ENCODE data around the gene TOM1L1.

TOM1L1 gene

GRCh38 chr17:54968262-54968987 is 67.8 kb downstream of the TOM1L1 start, which contains the start of the genes COX11 and STXBP4 (continued):
- TF ChIP-seq ZBTB8A (tag by site-specific recombination; IDR thresholded peaks at IDR 0.05) (peak; percentile 53), ZNF571 (tag by site-specific recombination; IDR thresholded peaks at IDR 0.05) (no peak), HOXA7 (CRISPR knock-in tag; IDR thresholded peaks at IDR 0.05; ENCODE audit: borderline replicate concordance) (no peak), ZNF324 (tag by site-specific recombination; IDR thresholded peaks at IDR 0.05) (no peak), ZNF580 (tag by site-specific recombination; IDR thresholded peaks at IDR 0.05) (0 out of 2 replicates have a peak, but pooled peaks have one; percentile 27), ZNF23 (tag by site-specific recombination; IDR thresholded peaks at IDR 0.05; ENCODE audit: borderline replicate concordance) (no peak), ZSCAN23 (tag by site-specific recombination; IDR thresholded peaks at IDR 0.05) (no peak), ZNF362 (tag by site-specific recombination; IDR thresholded peaks at IDR 0.05) (no peak), MYNN (tag by site-specific recombination; IDR thresholded peaks at IDR 0.05; ENCODE audit: borderline replicate concordance) (no peak), ZFP41 (tag by site-specific recombination; IDR thresholded peaks at IDR 0.05; ENCODE audit: borderline replicate concordance) (no peak), ZSCAN4 (tag by site-specific recombination; IDR thresholded peaks at IDR 0.05) (no peak), BCL6B (tag by site-specific recombination; IDR thresholded peaks at IDR 0.05) (no peak), ZNF311 (tag by site-specific recombination; IDR thresholded peaks at IDR 0.05; ENCODE audit: borderline replicate concordance) (no peak), ZNF426 (tag by site-specific recombination; IDR thresholded peaks at IDR 0.05) (no peak), ZNF548 (tag by site-specific recombination; IDR thresholded peaks at IDR 0.05) (no peak), HOXC10 (CRISPR knock-in tag; IDR thresholded peaks at IDR 0.05) (no peak), MEIS1 (CRISPR knock-in tag; IDR thresholded peaks at IDR 0.05; ENCODE audit: borderline replicate concordance) (no peak), ZBTB26 (tag by site-specific recombination; optimal IDR thresholded peaks at IDR 0.05) (peak; percentile 51), ZNF670 (tag by site-specific recombination; IDR thresholded peaks at IDR 0.05; ENCODE audit: low read depth) (no peak), ZNF629 (tag by site-specific recombination; IDR thresholded peaks at IDR 0.05) (peak; percentile 45), ZNF776 (tag by site-specific recombination; IDR thresholded peaks at IDR 0.05; ENCODE audit: borderline replicate concordance) (no peak), REPIN1 (tag by site-specific recombination; IDR thresholded peaks at IDR 0.05; ENCODE audit: low read depth) (no peak), ZNF530 (tag by site-specific recombination; IDR thresholded peaks at IDR 0.05; ENCODE audit: low read depth) (no peak), ZNF449 (tag by site-specific recombination; IDR thresholded peaks at IDR 0.05) (no peak), KLF9 (tag by site-specific recombination; IDR thresholded peaks at IDR 0.05; ENCODE audit: low read depth) (no peak), ZNF48 (tag by site-specific recombination; IDR thresholded peaks at IDR 0.05) (no peak), ZNF510 (tag by site-specific recombination; IDR thresholded peaks at IDR 0.05; ENCODE audit: insufficient replicate concordance) (no peak), IKZF3 (tag by site-specific recombination; IDR thresholded peaks at IDR 0.05) (no peak), PATZ1 (tag by site-specific recombination; IDR thresholded peaks at IDR 0.05) (peak; percentile 39; the same call in 1 of the 2 replicates), ZNF132 (tag by site-specific recombination; IDR thresholded peaks at IDR 0.05; ENCODE audit: borderline replicate concordance) (no peak)
